CD14-positive monocyte (primary cell): ENCODE data around the gene COL5A3. TPM values are rescaled to one million over a fixed set of nuclear protein-coding genes. Genes with fewer than 3 reads are reported as not detected.

Source experiments
- DNase-seq, 3 donors: peaks; one replicate each; pipeline ENCODE4 v3.0.0-alpha.2; 2011 to 2022
- H2AFZ ChIP-seq: 2 replicates; pipeline ENCODE4 v1.6.0; 2012; ENCODE audit warnings: mild to moderate bottlenecking, low read depth, low read length, inconsistent platforms; ENCODE audit not compliant: insufficient read depth, poor library complexity, severe bottlenecking
- H3K27ac ChIP-seq, 2 donors: 1 replicate in 1 of 2; 2 replicates in 1 of 2; pipeline ENCODE4 v1.5.1; 2012 to 2013; ENCODE audit warnings: low read length in 2 of 2, control low read depth in 1 of 2, inconsistent platforms in 1 of 2, low read depth in 1 of 2, mild to moderate bottlenecking in 1 of 2
- H3K27me3 ChIP-seq, 2 donors: one replicate each; pipeline versions ENCODE4 v1.6.0 to v1.6.1; 2011 to 2013; ENCODE audit warnings: low read length in 2 of 2; ENCODE audit not compliant: control insufficient read depth in 2 of 2, insufficient read depth in 2 of 2
- H3K36me3 ChIP-seq, 2 donors: replicated peaks in 1 of 2; 1 replicate in 1 of 2; 2 replicates in 1 of 2; pipeline versions ENCODE4 v1.5.1 to v1.6.1; 2012 to 2013; ENCODE audit warnings: low read length in 2 of 2, control low read depth in 1 of 2, inconsistent platforms in 1 of 2, mild to moderate bottlenecking in 1 of 2; ENCODE audit not compliant: insufficient read depth in 2 of 2, control insufficient read depth in 1 of 2
- H3K4me1 ChIP-seq, 2 donors: 1 replicate in 1 of 2; 2 replicates in 1 of 2; pipeline versions ENCODE4 v1.5.1 to v1.6.1; 2012 to 2013; ENCODE audit warnings: low read length in 2 of 2, control low read depth in 1 of 2, inconsistent platforms in 1 of 2, mild to moderate bottlenecking in 1 of 2, moderate library complexity in 1 of 2; ENCODE audit not compliant: insufficient read depth in 2 of 2, control insufficient read depth in 1 of 2
- H3K4me2 ChIP-seq: replicated peaks from 2 replicates; pipeline ENCODE3; 2012; ENCODE audit warnings: low read length, moderate library complexity, mild to moderate bottlenecking; ENCODE audit not compliant: poor library complexity, severe bottlenecking; ENCODE audit errors: extremely low read depth
- H3K4me3 ChIP-seq, 3 experiments: fragments of 200-600 bp in 1 of 3; sonication (generic) in 1 of 3; replicated peaks in 1 of 3; 1 replicate in 2 of 3; 2 replicates in 1 of 3; pipeline ENCODE4 v1.5.1; 2011 to 2013; ENCODE audit warnings: low read length in 3 of 3, mild to moderate bottlenecking in 3 of 3, control low read depth in 2 of 3, low read depth in 2 of 3, inconsistent platforms in 1 of 3, moderate library complexity in 1 of 3
- H3K79me2 ChIP-seq: 2 replicates; pipeline ENCODE4 v1.6.0; 2012; ENCODE audit warnings: mild to moderate bottlenecking, control low read depth, inconsistent platforms, low read length, moderate library complexity; ENCODE audit not compliant: insufficient read depth
- H3K9ac ChIP-seq: 2 replicates; pipeline ENCODE4 v1.6.0; 2017; ENCODE audit warnings: low read length, mild to moderate bottlenecking; ENCODE audit not compliant: insufficient read depth, poor library complexity, severe bottlenecking
- H3K9me3 ChIP-seq, 2 donors: replicated peaks in 1 of 2; 1 replicate in 1 of 2; 2 replicates in 1 of 2; pipeline versions ENCODE4 v1.5.1 to v1.6.1; 2012 to 2013; ENCODE audit warnings: low read length in 2 of 2, control low read depth in 1 of 2; ENCODE audit not compliant: control insufficient read depth in 1 of 2, insufficient read depth in 1 of 2
- H4K20me1 ChIP-seq: 2 replicates; pipeline ENCODE4 v1.6.0; 2012; ENCODE audit warnings: mild to moderate bottlenecking, low read length, control low read depth, moderate library complexity; ENCODE audit not compliant: insufficient read depth
- H3K27ac Mint-ChIP-seq, 7 donors: one replicate each; pipeline ENCODE4 v1.8.0; 2020; ENCODE audit warnings: mild to moderate bottlenecking in 7 of 7, mixed read lengths in 7 of 7, moderate library complexity in 6 of 7, inconsistent platforms in 2 of 7
- H3K27me3 Mint-ChIP-seq, 3 donors: one replicate each; pipeline ENCODE4 v1.8.0; 2021 to 2022; ENCODE audit warnings: low read depth in 3 of 3, mild to moderate bottlenecking in 3 of 3, mixed read lengths in 3 of 3, moderate library complexity in 3 of 3, inconsistent platforms in 1 of 3
- H3K36me3 Mint-ChIP-seq, 2 donors: one replicate each; pipeline ENCODE4 v1.8.0; 2020; ENCODE audit warnings: mixed read lengths in 2 of 2, inconsistent platforms in 1 of 2, mild to moderate bottlenecking in 1 of 2
- H3K4me1 Mint-ChIP-seq: one replicate; pipeline ENCODE4 v1.8.0; 2020; ENCODE audit warnings: mild to moderate bottlenecking, mixed read lengths
- H3K4me3 Mint-ChIP-seq, 2 donors: one replicate each; pipeline ENCODE4 v1.8.0; 2020; ENCODE audit warnings: mild to moderate bottlenecking in 2 of 2, mixed read lengths in 2 of 2, moderate library complexity in 1 of 2
- H3K9me3 Mint-ChIP-seq, 7 donors: one replicate each; pipeline ENCODE4 v1.8.0; 2020 to 2022; ENCODE audit warnings: mixed read lengths in 7 of 7, mild to moderate bottlenecking in 6 of 7, moderate library complexity in 6 of 7, inconsistent platforms in 2 of 7
- WGBS: methylation state at CpG from one replicate; pipeline ENCODE4 v1.1.5; 2013; ENCODE audit warnings: missing lambda C conversion rate; ENCODE audit not compliant: insufficient coverage; 5-methylcytosine and 5-hydroxymethylcytosine counted together
- intact Hi-C, 2 donors: fragments of 100-400 bp; cut with micrococcal nuclease; formaldehyde crosslinking; loops; one replicate each; pipeline versions ENCODE4 v1.15.0 to v1.15.1; 2023
- polyA plus RNA-seq, 3 donors: library from polyadenylated mRNA; depleted of rRNA in 1 of 3; unstranded in 2 of 3; stranded (reverse) in 1 of 3; fragments of 300-500 nt in 2 of 3; fragments of >200 nt in 1 of 3; fragmentation: Illumina TruSeq in 2 of 3; gene quantifications; 1 replicate in 2 of 3; 2 replicates in 1 of 3; pipeline ENCODE4 v1.2.3, GENCODE V29; 2012 to 2021
- TF ChIP-seq, protein P1 (sequence below): fragments of 200-600 bp; IDR thresholded peaks from one replicate; pipeline ENCODE4 v1.8.0; 2022; ENCODE audit warnings: antibody characterized with exemption, mild to moderate bottlenecking

COL5A3 gene
- polyA plus RNA-seq, 3 donors = not detected

DNA sequence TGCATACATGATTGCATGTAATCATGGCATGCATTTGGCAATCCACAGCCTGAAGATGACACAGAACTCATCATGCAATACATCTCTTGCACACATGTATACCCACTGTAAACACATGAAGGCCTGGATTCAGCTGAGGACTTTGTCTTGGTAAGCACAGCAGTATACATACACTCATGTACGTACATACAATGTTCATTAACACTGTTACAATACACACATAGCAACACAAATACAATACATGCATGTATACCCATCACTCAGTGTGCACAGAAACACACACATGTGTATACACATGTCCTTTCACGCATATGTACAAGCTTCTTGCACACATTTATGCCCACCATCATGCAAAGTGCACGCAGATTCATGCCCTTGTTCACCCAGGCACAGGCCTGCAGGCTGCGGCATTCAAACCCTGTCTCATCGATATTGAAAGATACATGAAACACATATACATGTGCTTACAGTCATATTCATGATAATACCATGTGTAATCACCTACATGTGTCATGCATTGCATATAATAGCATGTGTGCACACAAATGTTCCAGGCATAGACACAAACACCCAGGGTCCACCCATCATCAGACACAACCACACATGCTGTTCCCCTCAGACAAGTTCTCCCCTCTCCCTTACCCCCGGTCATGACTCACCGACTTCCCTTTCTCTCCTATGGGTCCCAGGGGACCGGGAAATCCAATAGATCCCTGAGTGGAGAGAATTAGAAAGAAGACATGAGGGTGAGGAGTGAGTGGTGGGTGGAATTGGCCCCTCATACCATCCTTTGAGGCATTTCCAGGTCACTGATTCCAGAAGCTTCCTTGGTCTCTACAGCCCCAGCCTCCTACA lies 28.7 kb downstream of the COL5A3 start:
- H3K27ac Mint-ChIP-seq = no peak overlapping the region
- WGBS = 94% methylated on average over 5 of the region's 8 CpGs

DNA sequence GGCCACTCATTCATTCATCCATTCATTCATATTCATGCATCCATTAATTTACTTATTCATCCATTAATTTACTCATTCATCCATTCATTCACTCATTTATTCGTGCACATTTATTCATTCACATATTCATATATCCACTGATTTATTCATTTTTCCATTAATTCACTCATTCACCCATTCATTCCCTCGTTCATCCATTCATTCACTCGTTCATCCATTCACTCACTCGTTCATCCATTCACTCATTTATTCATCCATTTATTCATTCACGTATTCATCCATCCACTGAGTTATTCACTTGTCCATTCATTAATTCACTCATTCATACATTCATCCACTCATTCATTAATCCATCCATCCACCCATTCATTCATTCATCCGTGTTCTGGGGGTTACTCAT lies 38.2 kb downstream of the COL5A3 start:
- no peaks in the 10 kb centered on the region for H4K20me1 ChIP-seq
- intact Hi-C loops = no loop called here
- H3K4me1 ChIP-seq = no peaks in the 10 kb centered on the region
- no peaks in the 10 kb centered on the region for H3K9me3 ChIP-seq
- Mint-ChIP-seq H3K36me3 (no peaks in the 10 kb centered on the region), H3K4me3 (no peak overlapping the region), H3K4me1 (no peaks in the 10 kb centered on the region), H3K27me3 (peaks cover 4 to 16% (median 5%) of the 10 kb centered on the region in 3 donors), H3K9me3 (peaks cover 0 to 2% (median 0%) of the 10 kb centered on the region in 7 donors), H3K27ac (no peak overlapping the region)
- H3K79me2 ChIP-seq = no peaks in the 10 kb centered on the region
- no peak overlapping the region for H3K9ac ChIP-seq
- H3K27ac ChIP-seq = no peak overlapping the region
- 88% methylated on average over 5 of the region's 6 CpGs for WGBS
- H3K27me3 ChIP-seq = peaks cover 0 to 5% of the 10 kb centered on the region in 2 donors
- no peak overlapping the region for H3K4me2 ChIP-seq
- DNase-seq = no peak
- H2AFZ ChIP-seq = no peak overlapping the region
- no peaks in the 10 kb centered on the region for H3K36me3 ChIP-seq
- TF ChIP-seq, protein P1, sequence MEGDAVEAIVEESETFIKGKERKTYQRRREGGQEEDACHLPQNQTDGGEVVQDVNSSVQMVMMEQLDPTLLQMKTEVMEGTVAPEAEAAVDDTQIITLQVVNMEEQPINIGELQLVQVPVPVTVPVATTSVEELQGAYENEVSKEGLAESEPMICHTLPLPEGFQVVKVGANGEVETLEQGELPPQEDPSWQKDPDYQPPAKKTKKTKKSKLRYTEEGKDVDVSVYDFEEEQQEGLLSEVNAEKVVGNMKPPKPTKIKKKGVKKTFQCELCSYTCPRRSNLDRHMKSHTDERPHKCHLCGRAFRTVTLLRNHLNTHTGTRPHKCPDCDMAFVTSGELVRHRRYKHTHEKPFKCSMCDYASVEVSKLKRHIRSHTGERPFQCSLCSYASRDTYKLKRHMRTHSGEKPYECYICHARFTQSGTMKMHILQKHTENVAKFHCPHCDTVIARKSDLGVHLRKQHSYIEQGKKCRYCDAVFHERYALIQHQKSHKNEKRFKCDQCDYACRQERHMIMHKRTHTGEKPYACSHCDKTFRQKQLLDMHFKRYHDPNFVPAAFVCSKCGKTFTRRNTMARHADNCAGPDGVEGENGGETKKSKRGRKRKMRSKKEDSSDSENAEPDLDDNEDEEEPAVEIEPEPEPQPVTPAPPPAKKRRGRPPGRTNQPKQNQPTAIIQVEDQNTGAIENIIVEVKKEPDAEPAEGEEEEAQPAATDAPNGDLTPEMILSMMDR = no peak
- H3K4me3 ChIP-seq = no peak overlapping the region

More for the DNA sequence above, 28.7 kb downstream of the COL5A3 start:
- TF ChIP-seq, protein P1 = no peak
- no peaks in the 10 kb centered on the region for H3K4me1 Mint-ChIP-seq
- peaks cover 2 to 14% (median 12%) of the 10 kb centered on the region in 3 donors for H3K27me3 Mint-ChIP-seq
- no peak overlapping the region for H3K4me3 ChIP-seq
- no peaks in the 10 kb centered on the region for H3K79me2 ChIP-seq
- no peak overlapping the region for H3K9ac ChIP-seq
- H3K36me3 ChIP-seq = no peaks in the 10 kb centered on the region
- no peak for DNase-seq
- H3K27me3 ChIP-seq = no peaks in the 10 kb centered on the region
- H3K4me3 Mint-ChIP-seq = no peak overlapping the region
- no peaks in the 10 kb centered on the region for H3K4me1 ChIP-seq
- H2AFZ ChIP-seq = no peak overlapping the region
- intact Hi-C loops = no loop called here
- no peaks in the 10 kb centered on the region for H4K20me1 ChIP-seq
- no peaks in the 10 kb centered on the region for H3K9me3 ChIP-seq
- no peaks in the 10 kb centered on the region for H3K36me3 Mint-ChIP-seq
- no peak overlapping the region for H3K4me2 ChIP-seq
- no peak overlapping the region for H3K27ac ChIP-seq
- peaks cover 0 to 2% (median 0%) of the 10 kb centered on the region in 7 donors for H3K9me3 Mint-ChIP-seq
